HepG2 (cell line): Measurements from ENCODE around the gene ZFPM1. TPM values are rescaled to one million over a fixed set of nuclear protein-coding genes. Genes with fewer than 3 reads are reported as not detected.

Experiments
- ARID2 ChIP-seq: sonication (generic); formaldehyde crosslinking; IDR thresholded peaks from 2 replicates; pipeline ENCODE4 v1.8.1; 2022; ENCODE audit warnings: mild to moderate bottlenecking, missing genetic modification reagents, borderline replicate concordance
- FLYWCH1 ChIP-seq: sonication (generic); formaldehyde crosslinking; IDR thresholded peaks from 2 replicates; pipeline ENCODE4 v1.8.1; 2023; ENCODE audit warnings: mild to moderate bottlenecking, missing genetic modification reagents
- FOXA1 ChIP-seq, 2 experiments: fragments of 450-650 bp in 1 of 2; sonication (generic) in 1 of 2; formaldehyde crosslinking in 1 of 2; IDR thresholded peaks; 2 replicates each; pipeline versions ENCODE4 v1.4.0 to v1.6.1; 2016 to 2020; ENCODE audit warnings: missing genetic modification reagents in 1 of 2
- GABPA ChIP-seq, 2 experiments: IDR thresholded peaks; 2 replicates each; pipeline ENCODE4 v1.6.1; 2011 to 2016; ENCODE audit warnings: low read depth in 2 of 2, low read length in 1 of 2, missing biosample characterization in 1 of 2, missing genetic modification characterization in 1 of 2
- GLI4 ChIP-seq: sonication (generic); formaldehyde crosslinking; IDR thresholded peaks from 2 replicates; pipeline ENCODE4 v1.5.1; 2020; ENCODE audit warnings: missing genetic modification reagents, mild to moderate bottlenecking, moderate library complexity, borderline replicate concordance
- MIER3 ChIP-seq: IDR thresholded peaks from 2 replicates; pipeline ENCODE4 v1.6.1; 2016; ENCODE audit warnings: missing compliant biosample characterization, borderline replicate concordance
- MXD3 ChIP-seq: IDR thresholded peaks from 2 replicates; pipeline ENCODE4 v1.6.1; 2016; ENCODE audit warnings: mild to moderate bottlenecking, missing biosample characterization, missing genetic modification reagents
- NR2C2 ChIP-seq: sonication (generic); formaldehyde crosslinking; IDR thresholded peaks from 2 replicates; pipeline ENCODE4 v1.4.0; 2020; ENCODE audit warnings: missing genetic modification reagents, mild to moderate bottlenecking, moderate library complexity, borderline replicate concordance
- PITX1 ChIP-seq: sonication (generic); formaldehyde crosslinking; IDR thresholded peaks from 2 replicates; pipeline ENCODE4 v1.5.1; 2020; ENCODE audit warnings: mild to moderate bottlenecking, missing genetic modification reagents
- RXRB ChIP-seq: IDR thresholded peaks from 2 replicates; pipeline ENCODE4 v1.6.1; 2016; ENCODE audit warnings: borderline replicate concordance, missing genetic modification reagents, missing compliant biosample characterization
- SALL2 ChIP-seq: sonication (generic); formaldehyde crosslinking; IDR thresholded peaks from 2 replicates; pipeline ENCODE4 v1.8.1; 2023; ENCODE audit warnings: mild to moderate bottlenecking, missing genetic modification reagents, inconsistent platforms
- SATB2 ChIP-seq: sonication (generic); formaldehyde crosslinking; IDR thresholded peaks from 2 replicates; pipeline ENCODE4 v1.5.0; 2020; ENCODE audit warnings: missing genetic modification reagents
- SKI ChIP-seq: fragments of 450-650 bp; IDR thresholded peaks from one replicate; pipeline ENCODE4 v1.6.1; 2018; ENCODE audit warnings: mild to moderate bottlenecking; ENCODE audit not compliant: partially characterized antibody
- SRSF1 ChIP-seq: fragments of 200-400 bp; formaldehyde crosslinking; optimal IDR thresholded peaks from 2 replicates; pipeline ENCODE3; 2017; ENCODE audit warnings: mild to moderate bottlenecking, low read depth, low read length, moderate library complexity
- TARDBP ChIP-seq: sonication (generic); formaldehyde crosslinking; IDR thresholded peaks from 2 replicates; pipeline ENCODE4 v1.8.0; 2022; ENCODE audit warnings: mild to moderate bottlenecking, missing genetic modification reagents
- TBP ChIP-seq: sonication (generic); formaldehyde crosslinking; IDR thresholded peaks from 2 replicates; pipeline ENCODE4 v1.5.0; 2020; ENCODE audit warnings: missing genetic modification reagents
- ZBTB42 ChIP-seq: sonication (generic); formaldehyde crosslinking; IDR thresholded peaks from 2 replicates; pipeline ENCODE4 v1.5.0; 2020; ENCODE audit warnings: mild to moderate bottlenecking, missing genetic modification reagents
- ZBTB7A ChIP-seq: sonication (generic); formaldehyde crosslinking; IDR thresholded peaks from 2 replicates; pipeline ENCODE4 v1.8.0; 2022; ENCODE audit warnings: mild to moderate bottlenecking, missing genetic modification reagents
- ZEB1 ChIP-seq: IDR thresholded peaks from 2 replicates; pipeline ENCODE4 v1.6.1; 2012; ENCODE audit warnings: mild to moderate bottlenecking, low read depth, inconsistent platforms; ENCODE audit not compliant: insufficient replicate concordance
- ZFX ChIP-seq: sonication (generic); formaldehyde crosslinking; IDR thresholded peaks from 2 replicates; pipeline ENCODE4 v1.4.0; 2020; ENCODE audit warnings: mild to moderate bottlenecking, low read depth, missing genetic modification reagents, moderate library complexity
- ZNF331 ChIP-seq: sonication (generic); formaldehyde crosslinking; IDR thresholded peaks from 2 replicates; pipeline ENCODE4 v1.4.0; 2020; ENCODE audit warnings: missing genetic modification reagents
- ZNF354B ChIP-seq: sonication (generic); formaldehyde crosslinking; IDR thresholded peaks from 2 replicates; pipeline ENCODE4 v1.8.0; 2022; ENCODE audit warnings: mild to moderate bottlenecking, missing genetic modification reagents
- ZNF362 ChIP-seq: sonication (generic); formaldehyde crosslinking; IDR thresholded peaks from 2 replicates; pipeline ENCODE4 v1.4.0; 2020; ENCODE audit warnings: missing genetic modification reagents, mild to moderate bottlenecking, borderline replicate concordance
- ZNF501 ChIP-seq: sonication (generic); formaldehyde crosslinking; IDR thresholded peaks from 2 replicates; pipeline ENCODE4 v1.5.1; 2020; ENCODE audit warnings: mild to moderate bottlenecking, moderate library complexity, missing genetic modification reagents
- ZNF563 ChIP-seq: sonication (generic); formaldehyde crosslinking; IDR thresholded peaks from 2 replicates; pipeline ENCODE4 v1.8.0; 2022; ENCODE audit warnings: mild to moderate bottlenecking, moderate library complexity, missing genetic modification reagents
- ZNF83 ChIP-seq: sonication (generic); formaldehyde crosslinking; IDR thresholded peaks from 2 replicates; pipeline ENCODE4 v1.4.0; 2020; ENCODE audit warnings: missing genetic modification reagents, mild to moderate bottlenecking, borderline replicate concordance
- ZSCAN25 ChIP-seq: sonication (generic); formaldehyde crosslinking; IDR thresholded peaks from 2 replicates; pipeline ENCODE4 v1.8.0; 2022; ENCODE audit warnings: mild to moderate bottlenecking, missing genetic modification reagents
- ZSCAN9 ChIP-seq: IDR thresholded peaks from 2 replicates; pipeline ENCODE4 v1.6.1; 2016; ENCODE audit warnings: borderline replicate concordance
- polyA plus RNA-seq, 8 experiments: library from polyadenylated mRNA; depleted of rRNA in 3 of 8; stranded (reverse) in 7 of 8; unstranded in 1 of 8; fragments of >200 nt; fragmentation: Illumina TruSeq in 4 of 8; extraction: Trizol in 4 of 8; gene quantifications; 2 replicates each; pipeline versions ENCODE4 v1.2.1 to v1.2.3, GENCODE V29; 2011 to 2016; ENCODE audit warnings: low read depth in 4 of 8, missing spikeins in 1 of 8, mixed read lengths in 1 of 8; ENCODE audit not compliant: insufficient read depth in 1 of 8
- total RNA-seq, 5 experiments: library from RNA; depleted of rRNA; stranded (reverse); fragments of >200 nt; fragmentation: Illumina TruSeq; extraction: Trizol; gene quantifications; 2 replicates each; pipeline ENCODE4 v1.2.3, GENCODE V29; 2016; ENCODE audit warnings: low read depth in 1 of 5

The ZFPM1 gene
- total and polyA plus RNA-seq, 2 of the 13 experiments (the other 11 are each of a cell fraction or from before 2014, with no cell fraction given) = 1.3 to 3.8 TPM

GRCh38 chr16:88453611-88454522, 787 bp downstream of the ZFPM1 start (continued):
- TF ChIP-seq ZNF331 (no peak), ZSCAN9 (CRISPR knock-in tag) (no peak), ZSCAN25 (no peak), TBP (CRISPR knock-in tag) (no peak), MIER3 (CRISPR knock-in tag) (no peak), ZBTB7A (0 out of 2 replicates have a peak, but pooled peaks have one; percentile 33), ZFX (CRISPR knock-in tag) (peak; percentile 61; the same call in 1 of the 2 replicates), ZNF362 (no peak; the same call in 1 of the 2 replicates), ZNF354B (CRISPR knock-in tag) (no peak), TARDBP (CRISPR knock-in tag) (no peak), MXD3 (CRISPR knock-in tag) (no peak), SRSF1 (peak; percentile 17), FOXA1 (IDR thresholded peaks at IDR 0.05) (no peak), FOXA1 (CRISPR knock-in tag; IDR thresholded peaks at IDR 0.05) (no peak), ARID2 (0 out of 2 replicates have a peak, but pooled peaks have one; percentile 55), RXRB (CRISPR knock-in tag) (peak; percentile 33; the same call in 1 of the 2 replicates), SATB2 (no peak), GABPA (IDR thresholded peaks at IDR 0.05; ENCODE audit: low read depth, low read length) (peak; percentile 23; the same call in 1 of the 2 replicates), GABPA (CRISPR knock-in tag; IDR thresholded peaks at IDR 0.05; ENCODE audit: low read depth) (no peak), FLYWCH1 (CRISPR knock-in tag) (no peak), NR2C2 (CRISPR knock-in tag) (peak; percentile 54), PITX1 (CRISPR knock-in tag) (no peak), ZNF563 (peak; percentile 58), SKI (peak; percentile 51), ZBTB42 (no peak), ZNF83 (CRISPR knock-in tag) (no peak), SALL2 (CRISPR knock-in tag) (no peak; the same call in 1 of the 2 replicates), GLI4 (no peak), ZEB1 (peak; percentile 34), ZNF501 (CRISPR knock-in tag) (no peak)
